Measurements from ENCODE around the gene CCDC154.
"Not testable (repeated sequence)": the region's sequence is repeated elsewhere in the genome, so short reads cannot be mapped to it uniquely, and the experiment has no call there.

The CCDC154 gene

GRCh38 chr16:1472974-1473373, 28.6 kb upstream of the CCDC154 start:
- no peak for DNase-seq

- peak in 1 of 2 experiments; percentile 26 for DNase-seq
Measured at GRCh38 chr16:1471569-1472194, 27.3 kb upstream of the CCDC154 start.

GRCh38 chr16:1470481-1471251, 26.3 kb upstream of the CCDC154 start:
- no peak for DNase-seq

GRCh38 chr16:1469693-1470201, 25.4 kb upstream of the CCDC154 start:
- DNase-seq = peak; percentile 53 to 59

GRCh38 chr16:1469141-1469540, 24.8 kb upstream of the CCDC154 start:
- DNase-seq = not testable (repeated sequence)

- no peak for DNase-seq
Measured at GRCh38 chr16:1468426-1468810, 24.1 kb upstream of the CCDC154 start.

- no peak for DNase-seq
Measured at GRCh38 chr16:1466968-1467521, 22.7 kb upstream of the CCDC154 start.

GRCh38 chr16:1466054-1466453, 21.7 kb upstream of the CCDC154 start:
- DNase-seq = no peak

GRCh38 chr16:1465567-1465915, 21.2 kb upstream of the CCDC154 start:
- DNase-seq = no peak

GRCh38 chr16:1464894-1465566, 20.7 kb upstream of the CCDC154 start:
- no peak for DNase-seq

GRCh38 chr16:1464196-1464893, 20.0 kb upstream of the CCDC154 start:
- DNase-seq = no peak

GRCh38 chr16:1461146-1461545, 16.8 kb upstream of the CCDC154 start:
- DNase-seq = no peak

- no peak for DNase-seq
Measured at GRCh38 chr16:1460602-1461138, 16.3 kb upstream of the CCDC154 start.

GRCh38 chr16:1459967-1460366, 15.6 kb upstream of the CCDC154 start:
- no peak for DNase-seq

GRCh38 chr16:1458977-1459341, 14.6 kb upstream of the CCDC154 start:
- no peak for DNase-seq

- DNase-seq = no peak
Measured at GRCh38 chr16:1458336-1458976, 14.1 kb upstream of the CCDC154 start.

- no peak for DNase-seq
Measured at GRCh38 chr16:1457489-1458245, 13.3 kb upstream of the CCDC154 start.

- DNase-seq = no peak
Measured at GRCh38 chr16:1456951-1457350, 12.6 kb upstream of the CCDC154 start.

GRCh38 chr16:1455190-1456171, 11.1 kb upstream of the CCDC154 start:
- DNase-seq = no peak

GRCh38 chr16:1454561-1454960, 10.2 kb upstream of the CCDC154 start:
- no peak for DNase-seq

Data from Kasumi-1 (cell line).